Uterus (tissue), 4 donors: Measurements from ENCODE around the gene HDAC1. TPM values are rescaled to one million over a fixed set of nuclear protein-coding genes. Genes with fewer than 3 reads are reported as not detected.

Source experiments
- DNase-seq, 2 donors: peaks; one replicate each; pipeline ENCODE4 v3.0.0-alpha.2; 2019 to 2020
- H3K27ac ChIP-seq, 2 donors: fragments of 200-600 bp; sonication (generic); 1 replicate in 1 of 2; 2 replicates in 1 of 2; pipeline ENCODE4 v1.5.1; 2016 to 2018
- H3K27me3 ChIP-seq, 2 donors: fragments of 200-600 bp; sonication (generic); one replicate each; pipeline ENCODE4 v1.5.1; 2018 to 2019; ENCODE audit warnings: control low read depth in 1 of 2
- H3K36me3 ChIP-seq, 2 donors: fragments of 200-600 bp; sonication (generic); one replicate each; pipeline ENCODE4 v1.5.1; 2019; ENCODE audit warnings: control low read depth in 1 of 2
- H3K4me1 ChIP-seq, 2 donors: fragments of 200-600 bp; sonication (generic); one replicate each; pipeline ENCODE4 v1.5.1; 2018 to 2019; ENCODE audit warnings: control low read depth in 1 of 2
- H3K4me3 ChIP-seq, 2 donors: fragments of 200-600 bp; sonication (generic); 1 replicate in 1 of 2; 2 replicates in 1 of 2; pipeline ENCODE4 v1.5.1; 2018 to 2019; ENCODE audit warnings: mild to moderate bottlenecking in 1 of 2
- H3K9me3 ChIP-seq, 2 donors: fragments of 200-600 bp; sonication (generic); one replicate each; pipeline ENCODE4 v1.5.1; 2019; ENCODE audit warnings: control low read depth in 1 of 2
- POLR2A ChIP-seq, 2 donors: fragments of 450-650 bp; IDR thresholded peaks; one replicate each; pipeline ENCODE4 v1.6.1; 2016; ENCODE audit warnings: antibody characterized with exemption in 2 of 2, mild to moderate bottlenecking in 1 of 2, moderate library complexity in 1 of 2
- intact Hi-C: fragments of 100-400 bp; cut with DNase I; formaldehyde crosslinking; loops from one replicate; pipeline ENCODE4 v1.15.1; 2023; ENCODE audit warnings: low total_unique reads
- total RNA-seq, 4 donors: library from RNA; depleted of rRNA in 3 of 4; stranded (reverse); fragments of >200 nt in 3 of 4; gene quantifications; one replicate each; pipeline versions ENCODE4 v1.1.0 to v1.2.4, GENCODE V29; 2014 to 2023
- TF ChIP-seq, protein P1 (sequence below), 4 experiments: fragments of 200-600 bp in 2 of 4; fragments of 450-650 bp in 2 of 4; sonication (generic) in 2 of 4; IDR thresholded peaks; one replicate each; pipeline ENCODE4 v1.5.1; 2016 to 2019; ENCODE audit warnings: antibody characterized with exemption in 4 of 4, mild to moderate bottlenecking in 2 of 4, moderate library complexity in 1 of 4
- donor health status: DM: yes; HTN: yes; CAD: no.

Gene HDAC1
- total RNA-seq, 4 donors from 2014 or later, result 27.4 to 161 (median 91.2) TPM

DNA sequence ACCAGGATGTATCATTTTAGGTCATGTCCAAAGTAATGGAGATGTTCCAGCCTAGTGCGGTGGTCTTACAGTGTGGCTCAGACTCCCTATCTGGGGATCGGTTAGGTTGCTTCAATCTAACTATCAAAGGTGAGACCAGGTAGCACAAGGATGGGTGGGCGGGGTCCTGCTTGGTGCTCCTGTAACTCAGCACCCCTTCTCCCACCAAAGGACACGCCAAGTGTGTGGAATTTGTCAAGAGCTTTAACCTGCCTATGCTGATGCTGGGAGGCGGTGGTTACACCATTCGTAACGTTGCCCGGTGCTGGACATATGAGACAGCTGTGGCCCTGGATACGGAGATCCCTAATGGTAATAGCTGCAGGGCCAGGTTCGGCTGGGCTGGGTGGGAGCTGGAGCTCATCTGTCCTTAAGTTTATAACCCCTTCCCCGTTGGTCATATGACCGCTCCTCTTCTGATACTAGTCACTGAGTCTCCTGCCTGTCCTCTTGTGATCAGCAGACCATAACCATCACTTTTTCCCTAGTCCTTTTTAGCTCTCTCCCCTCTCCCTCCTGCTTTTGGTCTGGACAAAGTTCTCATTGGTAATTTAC, 38.8 kb downstream of the HDAC1 start:
- no peak for DNase-seq
- Histone ChIP-seq H3K9me3 (no peaks in the 10 kb centered on the region), H3K4me1 (peaks cover 0 to 4% of the 10 kb centered on the region in 2 donors), H3K27me3 (no peaks in the 10 kb centered on the region), H3K27ac (no peak overlapping the region), H3K4me3 (no peak overlapping the region), H3K36me3 (no peaks in the 10 kb centered on the region)
- intact Hi-C loops, result no loop called here
- TF ChIP-seq POLR2A (IDR thresholded peaks at IDR 0.05), result no peak
- TF ChIP-seq, protein P1, sequence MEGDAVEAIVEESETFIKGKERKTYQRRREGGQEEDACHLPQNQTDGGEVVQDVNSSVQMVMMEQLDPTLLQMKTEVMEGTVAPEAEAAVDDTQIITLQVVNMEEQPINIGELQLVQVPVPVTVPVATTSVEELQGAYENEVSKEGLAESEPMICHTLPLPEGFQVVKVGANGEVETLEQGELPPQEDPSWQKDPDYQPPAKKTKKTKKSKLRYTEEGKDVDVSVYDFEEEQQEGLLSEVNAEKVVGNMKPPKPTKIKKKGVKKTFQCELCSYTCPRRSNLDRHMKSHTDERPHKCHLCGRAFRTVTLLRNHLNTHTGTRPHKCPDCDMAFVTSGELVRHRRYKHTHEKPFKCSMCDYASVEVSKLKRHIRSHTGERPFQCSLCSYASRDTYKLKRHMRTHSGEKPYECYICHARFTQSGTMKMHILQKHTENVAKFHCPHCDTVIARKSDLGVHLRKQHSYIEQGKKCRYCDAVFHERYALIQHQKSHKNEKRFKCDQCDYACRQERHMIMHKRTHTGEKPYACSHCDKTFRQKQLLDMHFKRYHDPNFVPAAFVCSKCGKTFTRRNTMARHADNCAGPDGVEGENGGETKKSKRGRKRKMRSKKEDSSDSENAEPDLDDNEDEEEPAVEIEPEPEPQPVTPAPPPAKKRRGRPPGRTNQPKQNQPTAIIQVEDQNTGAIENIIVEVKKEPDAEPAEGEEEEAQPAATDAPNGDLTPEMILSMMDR (IDR thresholded peaks at IDR 0.05), result no peak

DNA sequence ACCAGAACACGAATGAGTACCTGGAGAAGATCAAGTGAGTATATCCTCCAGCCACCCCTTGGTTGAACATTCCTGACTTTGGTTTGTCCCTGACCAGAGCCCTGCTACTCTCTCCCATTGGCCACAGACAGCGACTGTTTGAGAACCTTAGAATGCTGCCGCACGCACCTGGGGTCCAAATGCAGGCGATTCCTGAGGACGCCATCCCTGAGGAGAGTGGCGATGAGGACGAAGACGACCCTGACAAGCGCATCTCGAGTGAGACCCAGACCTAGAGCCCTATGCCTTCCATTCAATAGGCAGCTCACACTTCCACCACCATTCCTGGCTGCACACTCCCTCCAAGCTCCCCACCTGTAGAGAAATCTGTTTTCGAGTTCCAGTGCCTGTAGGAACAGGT, 39.7 kb downstream of the HDAC1 start:
- Histone ChIP-seq H3K4me3 (no peak overlapping the region), H3K27ac (no peak overlapping the region), H3K4me1 (peaks cover 0 to 4% of the 10 kb centered on the region in 2 donors), H3K27me3 (no peaks in the 10 kb centered on the region), H3K36me3 (no peaks in the 10 kb centered on the region), H3K9me3 (no peaks in the 10 kb centered on the region)
- no peak for TF ChIP-seq POLR2A (IDR thresholded peaks at IDR 0.05)
- TF ChIP-seq, protein P1 (IDR thresholded peaks at IDR 0.05), result no peak
- intact Hi-C loops, result no loop called here
- no peak for DNase-seq

DNA sequence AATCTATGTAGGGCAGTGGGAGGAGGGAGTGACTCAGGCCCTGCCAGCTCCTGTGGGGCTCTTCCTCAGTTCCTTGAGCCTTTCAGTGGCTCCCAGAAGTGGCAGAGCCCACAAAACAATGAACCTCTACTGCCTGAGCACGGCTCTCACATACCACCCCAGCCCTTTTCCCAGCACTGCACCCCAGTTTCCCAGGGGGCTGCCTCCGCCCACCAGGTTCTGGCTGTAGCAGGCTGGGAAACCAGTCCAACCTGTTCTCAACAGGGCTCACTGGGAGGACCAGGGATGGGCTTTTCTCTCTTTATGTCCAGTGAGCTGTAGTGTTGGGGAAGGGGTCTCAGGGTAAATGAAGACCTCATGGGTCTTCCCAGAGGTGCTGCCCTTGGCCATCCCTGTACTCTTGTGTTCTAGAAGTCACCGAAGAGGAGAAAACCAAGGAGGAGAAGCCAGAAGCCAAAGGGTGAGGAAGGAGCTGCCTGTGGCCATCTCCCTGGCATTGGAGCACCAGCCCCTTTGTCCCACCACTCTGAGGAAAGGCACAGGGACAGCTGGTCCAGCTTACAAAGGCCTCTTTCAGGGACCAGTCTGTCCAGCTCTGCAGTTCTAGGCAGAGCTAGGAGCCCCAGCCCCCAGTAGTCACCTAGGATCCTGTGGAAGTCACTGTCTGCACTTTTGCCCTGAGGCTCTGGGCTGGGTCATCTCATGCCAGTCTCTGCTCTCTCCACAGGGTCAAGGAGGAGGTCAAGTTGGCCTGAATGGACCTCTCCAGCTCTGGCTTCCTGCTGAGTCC, 40.6 kb downstream of the HDAC1 start:
- H3K27me3 ChIP-seq, result no peaks in the 10 kb centered on the region
- H3K27ac ChIP-seq, result no peak overlapping the region
- no peak overlapping the region for H3K4me3 ChIP-seq
- DNase-seq, result no peak
- no peak for TF ChIP-seq POLR2A (IDR thresholded peaks at IDR 0.05)
- TF ChIP-seq, protein P1 (IDR thresholded peaks at IDR 0.05), result no peak
- H3K4me1 ChIP-seq, result peaks cover 0 to 4% of the 10 kb centered on the region in 2 donors
- intact Hi-C loops, result no loop called here
- H3K9me3 ChIP-seq, result no peaks in the 10 kb centered on the region
- no peaks in the 10 kb centered on the region for H3K36me3 ChIP-seq

DNA sequence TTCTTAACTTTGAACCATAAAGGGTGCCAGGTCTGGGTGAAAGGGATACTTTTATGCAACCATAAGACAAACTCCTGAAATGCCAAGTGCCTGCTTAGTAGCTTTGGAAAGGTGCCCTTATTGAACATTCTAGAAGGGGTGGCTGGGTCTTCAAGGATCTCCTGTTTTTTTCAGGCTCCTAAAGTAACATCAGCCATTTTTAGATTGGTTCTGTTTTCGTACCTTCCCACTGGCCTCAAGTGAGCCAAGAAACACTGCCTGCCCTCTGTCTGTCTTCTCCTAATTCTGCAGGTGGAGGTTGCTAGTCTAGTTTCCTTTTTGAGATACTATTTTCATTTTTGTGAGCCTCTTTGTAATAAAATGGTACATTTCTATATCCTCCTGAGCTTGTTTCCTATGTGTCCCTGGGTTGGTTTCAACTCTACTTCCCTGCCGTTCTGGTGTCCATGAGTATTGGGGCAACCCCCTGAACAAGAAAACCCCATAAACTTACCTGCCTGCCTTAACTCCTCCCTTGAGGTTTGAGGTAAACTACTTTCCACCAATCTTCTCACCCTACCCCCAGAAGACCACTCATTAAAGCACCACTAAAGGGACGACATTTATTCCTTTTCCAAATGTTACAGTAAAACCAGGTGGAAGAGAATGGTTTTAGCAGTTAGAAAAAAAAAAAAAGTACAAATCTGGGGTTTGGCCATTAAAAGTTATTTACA, 41.5 kb downstream of the HDAC1 start:
- Histone ChIP-seq H3K27me3 (no peaks in the 10 kb centered on the region), H3K36me3 (no peaks in the 10 kb centered on the region), H3K27ac (no peak overlapping the region), H3K4me1 (peaks cover 0 to 4% of the 10 kb centered on the region in 2 donors), H3K4me3 (no peak overlapping the region), H3K9me3 (no peaks in the 10 kb centered on the region)
- no peak for TF ChIP-seq POLR2A (IDR thresholded peaks at IDR 0.05)
- TF ChIP-seq, protein P1 (IDR thresholded peaks at IDR 0.05), result no peak
- DNase-seq, result no peak
- intact Hi-C loops, result no loop called here
